HEK293T (cell line): ENCODE data around the gene FSTL4.

Experiments
- ARNT ChIP-seq: fragments of 450-650 bp; IDR thresholded peaks from 2 replicates; pipeline ENCODE4 v1.6.1; 2017; ENCODE audit warnings: mild to moderate bottlenecking
- CTBP1 ChIP-seq: fragments of 450-650 bp; IDR thresholded peaks from 2 replicates; pipeline ENCODE4 v1.6.1; 2016; ENCODE audit warnings: borderline replicate concordance
- FOXA1 ChIP-seq: fragments of 450-650 bp; IDR thresholded peaks from 2 replicates; pipeline ENCODE4 v1.6.1; 2016; ENCODE audit warnings: mild to moderate bottlenecking
- FOXM1 ChIP-seq: fragments of 450-650 bp; IDR thresholded peaks from 2 replicates; pipeline ENCODE4 v1.6.1; 2017; ENCODE audit warnings: mild to moderate bottlenecking, borderline replicate concordance
- HDGF ChIP-seq: fragments of 450-650 bp; IDR thresholded peaks from 2 replicates; pipeline ENCODE4 v1.6.1; 2017; ENCODE audit warnings: antibody characterized with exemption, borderline replicate concordance
- NFRKB ChIP-seq: fragments of 450-650 bp; IDR thresholded peaks from 2 replicates; pipeline ENCODE4 v1.6.1; 2016; ENCODE audit warnings: mild to moderate bottlenecking, moderate library complexity
- SP1 ChIP-seq: fragments of 450-650 bp; IDR thresholded peaks from 2 replicates; pipeline ENCODE4 v1.6.1; 2017
- SUZ12 ChIP-seq: fragments of 450-650 bp; IDR thresholded peaks from 2 replicates; pipeline ENCODE4 v1.6.1; 2016; ENCODE audit warnings: mild to moderate bottlenecking

- TF ChIP-seq HDGF (no peak), CTBP1 (no peak), FOXM1 (no peak), SUZ12 (no peak), FOXA1 (no peak), ARNT (no peak), NFRKB (no peak), SP1 (no peak)
These were observed 142.5 kb downstream of the FSTL4 start for GRCh38 chr5:133469846-133470245.
